Fibroblast of pulmonary artery (primary cell): ENCODE results near the gene SYTL3.
"Not testable (repeated sequence)": the region's sequence is repeated elsewhere in the genome, so short reads cannot be mapped to it uniquely, and the experiment has no call there.

Experiments
- DNase-seq: peaks from one replicate; pipeline ENCODE4 v3.0.0-alpha.2; 2010; ENCODE audit warnings: low read depth
- H3K4me3 ChIP-seq: replicated peaks from 2 replicates; pipeline ENCODE4 v1.5.1; 2011; ENCODE audit warnings: low read depth, mild to moderate bottlenecking, control low read depth, low read length, moderate library complexity
- CTCF ChIP-seq: IDR thresholded peaks from 2 replicates; pipeline ENCODE4 v1.5.1; 2011; ENCODE audit warnings: mild to moderate bottlenecking, control low read depth, low read length, inconsistent platforms; ENCODE audit errors: missing control alignments

The SYTL3 gene

GRCh38 chr6:158630938-158631616 is 18.8 kb upstream of the SYTL3 start:
- DNase-seq: peak; percentile 77
- no peak for TF ChIP-seq CTCF
- no peak overlapping the region for H3K4me3 ChIP-seq

GRCh38 chr6:158631678-158632537 is 17.9 kb upstream of the SYTL3 start:
- no peak for TF ChIP-seq CTCF
- H3K4me3 ChIP-seq: no peak overlapping the region
- DNase-seq: peak; percentile 89

- DNase-seq, H3K4me3 ChIP-seq: not testable (repeated sequence)
These were observed 17.2 kb upstream of the SYTL3 start for GRCh38 chr6:158632538-158633119.

GRCh38 chr6:158633127-158633526 is 16.7 kb upstream of the SYTL3 start:
- TF ChIP-seq CTCF: no peak
- no peak overlapping the region for H3K4me3 ChIP-seq
- DNase-seq: no peak

GRCh38 chr6:158634695-158635426 is 15.0 kb upstream of the SYTL3 start:
- H3K4me3 ChIP-seq: no peak overlapping the region
- DNase-seq: no peak
- no peak for TF ChIP-seq CTCF

GRCh38 chr6:158635427-158636073 is 14.3 kb upstream of the SYTL3 start:
- TF ChIP-seq CTCF: no peak
- no peak for DNase-seq
- H3K4me3 ChIP-seq: no peak overlapping the region

- no peak for DNase-seq
- no peak for TF ChIP-seq CTCF
- H3K4me3 ChIP-seq: no peak overlapping the region
These were observed 13.1 kb upstream of the SYTL3 start for GRCh38 chr6:158636778-158637177.
